T-cell (primary cell): ENCODE results near the gene LTBP3. TPM values are rescaled to one million over a fixed set of nuclear protein-coding genes. Genes with fewer than 3 reads are reported as not detected.

Source experiments
- ATAC-seq, 4 experiments: fragments of 200-7000 bp in 3 of 4; fragments of 150-1000 bp in 1 of 4; cut with Tn5 transposase; replicated peaks in 1 of 4; 1 replicate in 3 of 4; 2 replicates in 1 of 4; pipeline ENCODE4 v1.10.0; 2021; ENCODE audit warnings: moderate library complexity in 3 of 4, mild to moderate bottlenecking in 2 of 4, moderate number of reproducible peaks in 1 of 4
- CTCF ChIA-PET, 2 donors: fragments of 300-600 bp; sonication (Branson Sonifier 250); formaldehyde crosslinking; loops; one replicate each; lab custom pipeline; 2022; ENCODE audit warnings: antibody characterized with exemption in 2 of 2; lab: Charles Lee
- POLR2A ChIA-PET, 2 donors: fragments of 300-600 bp; sonication (Branson Sonifier 250); formaldehyde crosslinking; loops; one replicate each; lab custom pipeline; 2022; ENCODE audit warnings: antibody characterized with exemption in 2 of 2; lab: Charles Lee
- DNase-seq, 35 experiments: peaks; one replicate each; pipeline versions ENCODE4 v3.0.0 to v3.0.0-alpha.2; 2013 to 2023
- H3K27ac ChIP-seq: one replicate; pipeline ENCODE4 v1.5.1; 2013; ENCODE audit warnings: low read length
- H3K27me3 ChIP-seq, 2 experiments: replicated peaks in 1 of 2; 1 replicate in 1 of 2; 2 replicates in 1 of 2; pipeline versions ENCODE4 v1.6.1 to v1.7.0; 2013; ENCODE audit warnings: low read length in 1 of 2, mixed read lengths in 1 of 2; ENCODE audit not compliant: control insufficient read depth in 2 of 2, insufficient read depth in 2 of 2; ENCODE audit errors: extremely low read depth in 1 of 2
- H3K36me3 ChIP-seq, 2 donors: 1 replicate in 1 of 2; 2 replicates in 1 of 2; pipeline versions ENCODE4 v1.6.1 to v1.7.0; 2013; ENCODE audit warnings: low read length in 1 of 2; ENCODE audit not compliant: control insufficient read depth in 2 of 2, insufficient read depth in 1 of 2; ENCODE audit errors: extremely low read depth in 1 of 2
- H3K4me1 ChIP-seq, 2 experiments: 1 replicate in 1 of 2; 2 replicates in 1 of 2; pipeline versions ENCODE4 v1.6.1 to v1.7.0; 2013; ENCODE audit warnings: low read length in 2 of 2, mixed read lengths in 1 of 2; ENCODE audit not compliant: insufficient read depth in 2 of 2, control insufficient read depth in 1 of 2; ENCODE audit errors: extremely low read depth in 1 of 2
- H3K4me3 ChIP-seq, 2 donors: 1 replicate in 1 of 2; 2 replicates in 1 of 2; pipeline versions ENCODE4 v1.5.1 to v1.7.0; 2013; ENCODE audit warnings: mild to moderate bottlenecking in 2 of 2, low read length in 1 of 2, moderate library complexity in 1 of 2; ENCODE audit not compliant: control insufficient read depth in 1 of 2; ENCODE audit errors: extremely low read depth in 1 of 2
- H3K9me3 ChIP-seq: 2 replicates; pipeline ENCODE4 v1.7.0; 2013
- H3K27ac Mint-ChIP-seq, 2 donors: one replicate each; pipeline ENCODE4 v1.8.0; 2020 to 2021; ENCODE audit warnings: mild to moderate bottlenecking in 2 of 2, mixed read lengths in 2 of 2
- H3K27me3 Mint-ChIP-seq, 2 donors: one replicate each; pipeline ENCODE4 v1.8.0; 2021 to 2022; ENCODE audit warnings: mixed read lengths in 2 of 2
- H3K36me3 Mint-ChIP-seq: one replicate; pipeline ENCODE4 v1.8.0; 2021; ENCODE audit warnings: mixed read lengths
- H3K4me1 Mint-ChIP-seq, 3 donors: one replicate each; pipeline ENCODE4 v1.8.0; 2020 to 2022; ENCODE audit warnings: mixed read lengths in 3 of 3, mild to moderate bottlenecking in 1 of 3
- H3K4me3 Mint-ChIP-seq, 3 donors: one replicate each; pipeline ENCODE4 v1.8.0; 2020 to 2022; ENCODE audit warnings: mild to moderate bottlenecking in 3 of 3, mixed read lengths in 3 of 3, moderate library complexity in 3 of 3
- H3K9me3 Mint-ChIP-seq, 3 donors: one replicate each; pipeline ENCODE4 v1.8.0; 2020 to 2022; ENCODE audit warnings: mixed read lengths in 3 of 3
- WGBS: methylation state at CpG from one replicate; pipeline ENCODE4 v1.1.5; 2013; ENCODE audit warnings: missing lambda C conversion rate; ENCODE audit not compliant: insufficient coverage; 5-methylcytosine and 5-hydroxymethylcytosine counted together
- total RNA-seq, 35 experiments: library from RNA in 6 of 35; stranded (reverse) in 6 of 35; fragments of 120-200 nt in 1 of 35; gene quantifications; one replicate each; pipeline versions ENCODE4 v1.2.1 to v1.2.4 and lab custom pipeline; 2013 to 2026

Gene LTBP3
- total RNA-seq, 5 donors from 2014 or later (not counting 1 experiment from before 2014, with no cell fraction given): 200 to 364 (median 284) TPM

- no peaks in the 10 kb centered on the region for H3K27me3 ChIP-seq
- WGBS: 2% methylated on average over 29 of the region's 67 CpGs
- POLR2A ChIA-PET: no interaction called here
- H3K27me3 Mint-ChIP-seq: no peaks in the 10 kb centered on the region
- peaks cover 8% of the 10 kb centered on the region for H3K36me3 Mint-ChIP-seq
- H3K27ac ChIP-seq: peak overlapping the region; percentile 86
- H3K27ac Mint-ChIP-seq: peak overlapping the region; percentile 95 to 96
- peaks cover 5 to 10% of the 10 kb centered on the region in 2 donors for H3K36me3 ChIP-seq
- CTCF ChIA-PET: no interaction called here
- H3K4me3 ChIP-seq: peak overlapping the region; percentile 63 to 83
- no peaks in the 10 kb centered on the region for H3K9me3 Mint-ChIP-seq
- peak; percentile 59 to 93 (median 74) for DNase-seq
- peaks cover 31 to 81% of the 10 kb centered on the region in 2 experiments for H3K4me1 ChIP-seq
- H3K4me3 Mint-ChIP-seq: peak overlapping the region; percentile 87 to 98 (median 93)
- H3K9me3 ChIP-seq: no peaks in the 10 kb centered on the region
- H3K4me1 Mint-ChIP-seq: peaks cover 63 to 68% (median 65%) of the 10 kb centered on the region in 3 donors
- peak; percentile 27 to 39 (median 30) for ATAC-seq
Measured at GRCh38 chr11:65574109-65574810, 16.1 kb upstream of the LTBP3 start.

GRCh38 chr11:65573391-65574079 is 15.4 kb upstream of the LTBP3 start:
- Histone ChIP-seq H3K9me3 (no peaks in the 10 kb centered on the region), H3K27ac (peak overlapping the region; percentile 86), H3K4me1 (peaks cover 34 to 81% of the 10 kb centered on the region in 2 experiments), H3K4me3 (peak overlapping the region; percentile 63 to 83), H3K36me3 (peaks cover under 1 to 11% of the 10 kb centered on the region in 2 donors), H3K27me3 (no peaks in the 10 kb centered on the region)
- peaks cover 9% of the 10 kb centered on the region for H3K36me3 Mint-ChIP-seq
- peak overlapping the region; percentile 89 to 95 for H3K27ac Mint-ChIP-seq
- ATAC-seq (no peak), DNase-seq (peak in 1 of 35 experiments; percentile 37)
- peak overlapping the region; percentile 83 to 98 (median 93) for H3K4me3 Mint-ChIP-seq
- ChIA-PET POLR2A (no interaction called here), CTCF (interaction anchor here in 1 of 2 donors (0.5 kb wide), 1 partner anchor 15 kb away, joined by 3 read pairs; no protein-coding TSS in a partner anchor)
- H3K27me3 Mint-ChIP-seq: no peaks in the 10 kb centered on the region
- no peaks in the 10 kb centered on the region for H3K9me3 Mint-ChIP-seq
- H3K4me1 Mint-ChIP-seq: peaks cover 65 to 72% (median 69%) of the 10 kb centered on the region in 3 donors
- WGBS: 15% methylated on average over 19 of the region's 22 CpGs

- peak within 1 kb of the TSS; percentile 98 to 99 (median 98) for H3K4me3 Mint-ChIP-seq
- Histone ChIP-seq H3K27ac (peak within 1 kb of the TSS; percentile 100), H3K4me3 (peak within 1 kb of the TSS; percentile 76 to 83), H3K9me3 (no peaks in the 10 kb centered on the region), H3K27me3 (no peaks in the 10 kb centered on the region), H3K4me1 (peaks cover 29 to 81% of the 10 kb centered on the region in 2 experiments), H3K36me3 (peaks cover 0 to 13% of the 10 kb centered on the region in 2 donors)
- H3K27ac Mint-ChIP-seq: peak within 1 kb of the TSS; percentile 93 to 95
- peaks cover 64 to 73% (median 68%) of the 10 kb centered on the region in 3 donors for H3K4me1 Mint-ChIP-seq
- ChIA-PET CTCF (interaction anchor here in 1 of 2 donors (0.5 to 1.1 kb wide), 2 partner anchors 26 to 544 kb away, joined by 3 to 4 read pairs; no protein-coding TSS in a partner anchor), POLR2A (interaction anchor here (0.5 to 1.2 kb wide), 4 partner anchors 11 to 47 kb away, joined by 3 to 10 read pairs (median 6); partner anchors contain the start of genes PCNX3 (in 1 of the 2) and SCYL1 (in 1 of the 2))
- no peaks in the 10 kb centered on the region for H3K9me3 Mint-ChIP-seq
- no peaks in the 10 kb centered on the region for H3K27me3 Mint-ChIP-seq
- H3K36me3 Mint-ChIP-seq: peaks cover 9% of the 10 kb centered on the region
- under 1% methylated on average over 74 of the region's 86 CpGs for WGBS
- ATAC-seq: peak; percentile 23 to 31 (median 30)
- peak; percentile 76 to 92 (median 86) for DNase-seq
Measured at GRCh38 chr11:65572356-65573051, 14.3 kb upstream of the LTBP3 start, which contains the start of gene FAM89B. FAM89B (plus strand) TSS chr11:65572538; CDS start chr11:65572670, 132 bp downstream.

- Histone ChIP-seq H3K4me3 (peak overlapping the region; percentile 31 to 83), H3K36me3 (peaks cover 0 to 13% of the 10 kb centered on the region in 2 donors), H3K9me3 (no peaks in the 10 kb centered on the region), H3K27ac (peak overlapping the region; percentile 100), H3K4me1 (peaks cover 29 to 81% of the 10 kb centered on the region in 2 experiments), H3K27me3 (no peaks in the 10 kb centered on the region)
- Mint-ChIP-seq H3K27me3 (no peaks in the 10 kb centered on the region), H3K36me3 (peaks cover 9% of the 10 kb centered on the region), H3K4me1 (peaks cover 67 to 76% (median 72%) of the 10 kb centered on the region in 3 donors), H3K27ac (peak overlapping the region; percentile 91 to 93), H3K4me3 (peak overlapping the region; percentile 98 to 99 (median 98)), H3K9me3 (no peaks in the 10 kb centered on the region)
- CTCF ChIA-PET: interaction anchor here in 1 of 2 donors (0.5 to 2.3 kb wide), 4 partner anchors 25 to 544 kb away, joined by 3 to 12 read pairs (median 6); no protein-coding TSS in a partner anchor
- no peak for ATAC-seq
- WGBS: no CpG with 5 or more reads among the region's 11 CpGs
- POLR2A ChIA-PET: interaction anchor here in 1 of 2 donors (0.6 to 1.2 kb wide), 4 partner anchors 11 to 98 kb away, joined by 3 to 9 read pairs (median 4); partner anchors contain the start of gene PCNX3
- DNase-seq: peak in 1 of 35 experiments; percentile 52
Measured at GRCh38 chr11:65571940-65572339, 13.8 kb upstream of the LTBP3 start.

- Mint-ChIP-seq H3K4me3 (peak overlapping the region; percentile 98 to 99 (median 98)), H3K9me3 (no peaks in the 10 kb centered on the region), H3K27me3 (no peaks in the 10 kb centered on the region), H3K4me1 (peaks cover 67 to 76% (median 72%) of the 10 kb centered on the region in 3 donors), H3K36me3 (peaks cover 9% of the 10 kb centered on the region), H3K27ac (peak overlapping the region; percentile 91 to 93)
- CTCF ChIA-PET: interaction anchor here (0.5 to 2.3 kb wide), 5 partner anchors 20 to 43 kb away, joined by 3 to 12 read pairs (median 4); no protein-coding TSS in a partner anchor
- H3K4me3 ChIP-seq: peak overlapping the region; percentile 76 to 83
- peaks cover 0 to 17% of the 10 kb centered on the region in 2 donors for H3K36me3 ChIP-seq
- no peak for ATAC-seq
- DNase-seq: no peak
- POLR2A ChIA-PET: interaction anchor here in 1 of 2 donors (0.6 to 1.2 kb wide), 2 partner anchors 19 to 98 kb away, joined by 3 to 6 read pairs; no protein-coding TSS in a partner anchor
- WGBS: 70% methylated on average over 6 of the region's 9 CpGs
- no peaks in the 10 kb centered on the region for H3K27me3 ChIP-seq
- peak overlapping the region; percentile 100 for H3K27ac ChIP-seq
- H3K9me3 ChIP-seq: no peaks in the 10 kb centered on the region
- peaks cover 30 to 81% of the 10 kb centered on the region in 2 experiments for H3K4me1 ChIP-seq
Measured at GRCh38 chr11:65571420-65571819, 13.3 kb upstream of the LTBP3 start.
